Head of caudate nucleus (tissue), 42 donors: ENCODE measurements around the gene SERINC5.
A peak's percentile ranks its signal among the peaks of the same experiment; 100 is the strongest.
"Not testable (repeated sequence)": the region's sequence is repeated elsewhere in the genome, so short reads cannot be mapped to it uniquely, and the experiment has no call there.

Experiments used
- DNase-seq, 42 donors: peaks; one replicate each; pipeline versions ENCODE4 v3.0.0 to v3.0.0-alpha.2; 2020 to 2021; ENCODE audit warnings: mixed read lengths in 7 of 42
- intact Hi-C: fragments of 100-400 bp; cut with DNase I; formaldehyde crosslinking; loops from one replicate; pipeline ENCODE4 v1.15.0; 2022

SERINC5 gene

DNA sequence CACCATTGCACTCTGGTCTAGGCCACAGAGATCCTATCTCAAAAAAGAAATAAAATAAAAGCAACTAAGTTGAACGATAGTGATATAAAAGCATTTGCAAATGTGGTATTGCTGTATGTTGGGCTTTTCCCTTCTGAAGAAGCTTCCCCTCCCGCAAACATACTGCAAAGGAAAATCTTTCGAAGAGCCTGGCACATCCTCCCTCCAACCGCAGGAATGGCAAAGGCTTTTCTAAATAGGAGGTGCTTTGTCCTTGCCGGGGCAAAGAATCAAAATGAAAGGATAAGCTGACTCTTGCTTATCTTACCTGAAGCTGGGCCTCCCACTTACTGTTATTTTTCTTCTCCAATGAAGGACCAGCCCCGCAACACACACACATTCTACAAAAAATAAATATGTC, 45.8 kb downstream of the SERINC5 start:
- no peak for DNase-seq
- intact Hi-C loops, result no loop called here

DNA sequence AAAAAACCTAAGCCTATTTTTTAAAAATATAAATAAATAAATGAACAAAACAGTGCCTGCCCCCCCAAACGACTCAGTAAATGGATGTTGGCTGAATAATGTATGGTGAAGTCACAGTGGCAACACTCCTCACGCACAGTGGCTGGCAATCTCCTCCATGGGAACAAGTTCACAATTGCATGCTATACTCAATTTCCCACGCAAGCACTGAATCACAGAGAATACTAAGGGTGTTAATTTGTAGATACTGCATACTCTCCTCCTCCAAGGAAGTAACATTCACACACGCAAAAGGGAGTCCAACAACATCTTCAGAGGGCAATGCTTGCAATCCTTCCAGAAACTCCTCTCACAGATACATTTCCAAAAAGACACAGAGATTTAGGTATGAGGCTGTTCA, 47.5 kb downstream of the SERINC5 start:
- DNase-seq, result peak in 26 of 42 donors; percentile 24 to 80 (median 44)
- intact Hi-C loops, result no loop called here

DNA sequence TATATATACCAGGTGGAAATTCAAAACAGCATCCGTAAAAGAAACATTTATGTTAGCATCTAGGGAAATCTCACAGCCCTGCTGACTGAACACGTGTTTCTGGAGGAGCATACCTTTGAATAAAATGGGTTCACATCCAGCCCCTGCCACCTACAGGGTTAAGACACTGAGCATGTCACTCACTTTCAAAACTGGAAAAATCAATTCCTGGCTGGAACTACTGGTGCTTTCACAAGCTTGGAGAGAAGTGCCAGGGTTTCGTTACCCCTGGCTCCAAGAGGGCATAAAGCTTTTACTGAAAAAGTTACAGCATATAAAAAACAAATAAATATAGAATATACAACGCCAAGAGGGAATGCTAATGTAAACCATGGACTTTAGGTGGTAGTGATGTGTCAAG, 48.0 kb downstream of the SERINC5 start:
- intact Hi-C loops, result no loop called here

DNA sequence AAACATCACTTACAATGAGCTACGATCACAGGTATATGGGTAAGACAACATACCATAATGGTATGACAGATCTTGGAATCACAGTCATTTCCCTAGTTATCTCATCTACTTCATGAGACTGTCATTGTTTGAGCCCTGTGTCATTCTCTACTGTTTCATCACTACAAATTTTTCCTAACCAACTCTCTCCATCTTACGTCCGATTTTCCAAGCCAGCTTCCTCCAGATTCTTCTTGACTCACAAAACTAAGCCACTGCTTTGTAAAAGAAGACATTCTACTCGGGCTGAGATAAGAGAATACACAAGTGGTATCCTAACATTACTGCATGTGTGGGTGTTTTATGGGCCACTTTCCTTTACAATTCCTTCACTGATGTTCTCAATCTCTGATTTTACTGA, 49.6 kb downstream of the SERINC5 start:
- no peak for DNase-seq
- intact Hi-C loops, result no loop called here

More for the DNA sequence above, 48.0 kb downstream of the SERINC5 start:
- DNase-seq, result peak in 6 of 42 donors; percentile 28 to 51 (median 42)

DNA sequence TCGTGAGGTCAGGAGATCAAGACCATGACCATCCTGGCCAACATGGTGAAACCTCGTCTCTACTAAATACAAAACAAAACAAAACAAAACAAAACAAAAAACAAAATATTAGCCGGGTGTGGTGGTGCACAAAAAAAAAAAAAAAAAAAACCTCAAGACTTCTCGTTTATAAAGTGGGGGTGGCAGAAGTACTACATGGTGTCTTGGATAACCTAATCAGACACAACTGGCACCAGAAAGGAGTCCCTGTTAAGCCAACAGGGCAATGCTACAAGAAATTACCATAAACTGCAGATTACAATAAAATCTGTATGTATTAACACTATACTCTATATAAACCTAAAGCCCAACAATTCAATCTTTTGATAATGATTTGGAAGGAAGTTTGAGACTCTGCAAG, 50.0 kb downstream of the SERINC5 start:
- DNase-seq, result no peak
- intact Hi-C loops, result no loop called here

DNA sequence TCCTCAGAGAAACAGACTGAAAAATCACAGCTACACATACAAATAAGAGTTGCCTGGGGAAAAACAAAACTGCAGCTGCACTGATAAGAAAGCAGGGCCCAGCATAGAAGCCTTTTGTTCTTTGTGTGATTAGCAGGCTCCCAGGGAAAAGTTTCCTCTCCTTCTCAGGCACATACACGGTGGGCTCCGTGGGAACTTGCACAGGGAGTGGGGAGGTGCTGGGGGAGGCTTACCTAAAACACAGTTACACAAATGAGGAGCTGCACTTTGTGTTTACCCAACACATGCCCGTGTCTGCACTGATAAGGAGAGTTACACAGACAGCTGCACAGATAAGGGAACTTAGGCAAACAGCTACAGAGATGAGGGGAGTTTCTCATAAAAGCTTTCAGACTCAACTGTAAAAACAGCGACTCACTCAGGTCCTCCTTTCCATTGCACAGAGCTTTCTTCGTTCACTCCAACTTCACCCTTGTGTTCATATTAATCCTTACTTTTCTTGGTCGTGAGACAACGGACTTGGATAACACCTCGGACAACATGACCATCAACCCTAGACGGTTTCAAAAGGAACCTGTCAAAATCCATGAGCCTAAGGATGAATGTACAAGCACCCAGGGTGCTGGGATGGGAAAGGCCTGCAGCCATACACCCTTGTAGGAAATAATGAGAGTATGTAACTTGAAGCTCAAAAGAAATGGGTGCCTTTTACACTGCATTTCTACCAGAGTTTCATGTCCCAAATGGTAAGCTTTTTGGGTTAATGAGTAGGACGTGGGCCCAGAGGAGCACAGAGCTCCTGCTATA, 50.8 kb downstream of the SERINC5 start:
- peak in 13 of 42 donors; percentile 23 to 71 (median 51) for DNase-seq

DNA sequence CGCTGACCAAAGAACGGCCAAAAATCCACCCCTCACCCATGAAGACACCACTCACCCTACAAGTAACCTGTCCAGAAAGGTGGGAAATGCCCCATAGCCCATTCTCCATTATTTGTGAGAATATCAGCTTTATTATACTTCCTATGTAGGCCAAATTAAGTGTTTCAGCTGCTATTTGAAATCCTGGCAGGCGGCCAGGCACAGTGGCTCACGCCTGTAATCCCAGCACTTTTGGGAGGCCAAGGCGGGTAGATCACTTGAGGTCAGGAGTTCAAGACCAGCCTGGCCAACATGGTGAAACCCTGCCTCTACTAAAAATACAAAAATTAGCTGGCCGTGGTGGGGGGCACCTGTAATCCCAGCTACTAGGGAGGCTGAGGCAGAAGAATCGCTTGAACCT, 54.1 kb downstream of the SERINC5 start:
- intact Hi-C loops, DNase-seq: not testable (repeated sequence)

More for the DNA sequence above, 50.8 kb downstream of the SERINC5 start:
- intact Hi-C loops, result no loop called here

DNA sequence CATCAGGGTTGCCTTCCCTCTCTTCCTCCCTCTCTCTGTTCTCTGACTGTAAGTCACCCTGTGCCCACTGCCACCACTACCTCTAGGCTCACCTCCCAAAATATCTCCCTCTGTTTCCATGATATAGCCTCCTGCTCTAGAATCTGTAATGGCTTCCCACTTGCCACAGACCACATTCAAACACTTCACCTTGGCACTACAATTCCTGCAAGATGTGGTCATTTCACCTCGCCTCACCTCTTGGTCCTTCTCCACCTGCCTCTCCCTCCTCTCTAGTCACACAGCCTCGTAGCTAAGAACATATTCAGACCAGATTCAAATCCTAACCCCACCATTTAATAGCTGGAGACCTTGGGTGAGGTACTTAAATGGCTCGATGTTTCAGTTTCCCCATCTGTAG, 56.9 kb downstream of the SERINC5 start:
- intact Hi-C loops, result no loop called here
- DNase-seq, result no peak

DNA sequence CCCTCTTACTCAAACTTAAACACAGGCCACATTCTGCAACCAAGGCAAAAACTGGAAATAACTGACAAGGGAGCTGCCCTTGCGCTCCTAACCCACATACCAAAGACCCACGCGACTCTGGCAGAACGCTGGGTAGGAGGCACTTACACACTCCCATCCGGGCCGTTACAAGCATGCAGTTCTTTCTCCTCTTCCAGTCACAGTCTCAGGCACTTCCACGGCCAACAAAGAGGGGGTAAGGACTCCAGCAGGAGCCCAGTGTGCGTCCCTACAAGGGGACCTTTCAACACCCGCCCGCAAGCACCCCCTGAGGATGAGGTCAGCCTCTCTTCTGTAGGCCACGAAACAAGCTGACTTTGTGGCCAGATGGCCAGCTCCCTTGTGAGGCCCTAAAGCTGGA, 57.4 kb downstream of the SERINC5 start:
- DNase-seq, result peak; percentile 68 to 95 (median 89)
- intact Hi-C loops, result no loop called here

DNA sequence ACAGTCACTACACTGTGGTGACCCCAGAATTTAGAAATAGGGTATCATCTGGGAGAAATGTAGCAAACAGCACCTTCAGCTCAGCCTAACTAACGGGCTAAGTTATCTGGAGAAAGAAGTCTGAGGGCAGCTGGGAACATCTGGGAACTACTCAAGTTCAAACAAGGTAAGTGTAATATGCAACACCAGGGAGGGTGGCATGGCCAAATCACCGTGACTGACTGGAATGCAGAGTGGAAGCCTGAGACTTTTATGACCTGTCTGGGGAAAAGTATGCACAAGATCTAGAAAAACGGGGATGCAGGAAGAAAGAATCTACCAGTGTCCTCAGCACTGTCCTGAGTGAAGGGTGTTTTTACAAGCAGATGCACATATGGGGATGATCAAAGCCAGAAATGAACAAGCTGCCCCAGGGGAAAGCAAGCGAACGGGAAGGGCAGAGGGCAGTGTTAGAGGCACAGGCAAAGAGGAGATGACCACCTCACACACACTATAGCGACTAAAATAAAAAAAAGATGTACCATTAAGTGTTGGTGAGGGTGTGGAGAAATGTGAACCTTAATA, 59.9 kb downstream of the SERINC5 start:
- DNase-seq, result no peak
- intact Hi-C loops, result no loop called here

DNA sequence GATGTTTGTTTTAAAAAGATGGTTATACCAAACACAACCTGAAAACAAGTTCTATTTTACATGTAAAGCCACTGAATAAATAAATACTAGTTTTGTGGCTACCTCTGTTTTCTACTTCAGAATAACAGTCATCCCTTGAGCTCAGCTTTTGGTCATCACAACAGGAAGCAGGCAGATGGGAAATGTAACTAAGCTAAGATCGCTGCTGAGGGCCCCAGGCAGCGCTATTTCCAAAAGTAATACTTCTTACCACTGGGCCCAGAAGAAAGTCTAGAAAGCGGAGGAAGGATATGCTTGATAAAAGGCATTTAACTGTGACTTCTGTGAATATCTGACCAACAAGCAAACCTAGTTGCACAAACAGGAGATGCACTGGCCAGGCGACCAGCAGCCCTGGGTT, 61.4 kb downstream of the SERINC5 start:
- no peak for DNase-seq
- intact Hi-C loops, result loop anchor here (5.0 kb wide), 1 partner anchor 63 kb away; the partner anchor contains the start of gene SERINC5

DNA sequence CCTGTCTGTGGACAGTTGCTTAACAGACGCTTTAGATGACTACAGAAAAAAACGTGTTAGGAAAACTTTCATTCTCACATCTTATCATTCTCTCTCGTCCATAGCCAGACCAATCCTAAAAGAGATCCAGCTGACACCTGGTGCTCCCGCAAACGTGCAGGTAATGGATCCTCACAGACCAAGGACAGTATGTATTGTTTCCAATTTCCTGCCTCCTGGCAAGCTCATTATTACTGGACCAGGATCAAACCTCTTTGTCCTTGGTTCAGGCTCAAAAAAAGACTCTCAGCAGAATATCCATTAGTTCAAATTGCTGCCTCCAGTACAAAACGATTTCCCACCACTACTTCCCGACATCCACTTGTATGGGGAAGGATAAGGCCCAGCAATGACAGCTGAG, 62.4 kb downstream of the SERINC5 start:
- DNase-seq, result no peak
- intact Hi-C loops, result loop anchor here (5.0 kb wide), 1 partner anchor 64 kb away; the partner anchor contains the start of gene SERINC5

DNA sequence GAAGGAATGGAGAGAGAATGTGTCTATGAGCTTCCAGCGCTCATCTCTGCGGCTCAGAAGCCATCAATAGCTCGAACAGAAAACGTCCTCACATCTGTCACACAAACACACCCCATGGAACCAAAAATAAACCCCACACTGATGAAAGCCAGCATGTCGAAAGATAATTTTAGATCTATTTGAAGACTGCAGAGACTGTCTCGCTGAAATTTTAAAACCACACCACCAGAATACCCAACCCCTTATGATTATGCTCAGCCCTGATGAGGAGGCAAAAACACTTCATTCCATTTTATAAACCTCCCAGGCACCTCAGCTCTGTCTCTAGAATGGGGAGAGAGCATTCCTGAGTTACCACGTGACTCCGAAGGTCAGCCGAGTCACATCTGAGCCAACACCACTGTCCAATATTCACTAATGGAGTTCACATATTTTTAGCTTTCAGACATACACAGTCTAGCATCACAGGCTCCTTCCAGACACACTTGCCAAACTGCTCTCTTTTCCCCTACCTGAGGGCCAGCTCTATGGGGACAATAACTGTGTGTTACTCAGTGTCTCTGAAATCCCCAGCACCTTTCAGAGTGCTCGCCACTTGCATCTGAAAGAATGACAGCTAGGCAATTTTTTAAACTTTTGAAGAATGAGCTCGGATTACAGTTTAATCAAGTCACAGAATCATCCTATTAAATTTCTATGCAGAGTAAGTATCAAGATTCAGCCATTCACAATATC, 63.2 kb downstream of the SERINC5 start:
- DNase-seq, result peak in 17 of 42 donors; percentile 25 to 81 (median 41)
- intact Hi-C loops, result loop anchor here (5.0 kb wide), 1 partner anchor 65 kb away; the partner anchor contains the start of gene SERINC5

DNA sequence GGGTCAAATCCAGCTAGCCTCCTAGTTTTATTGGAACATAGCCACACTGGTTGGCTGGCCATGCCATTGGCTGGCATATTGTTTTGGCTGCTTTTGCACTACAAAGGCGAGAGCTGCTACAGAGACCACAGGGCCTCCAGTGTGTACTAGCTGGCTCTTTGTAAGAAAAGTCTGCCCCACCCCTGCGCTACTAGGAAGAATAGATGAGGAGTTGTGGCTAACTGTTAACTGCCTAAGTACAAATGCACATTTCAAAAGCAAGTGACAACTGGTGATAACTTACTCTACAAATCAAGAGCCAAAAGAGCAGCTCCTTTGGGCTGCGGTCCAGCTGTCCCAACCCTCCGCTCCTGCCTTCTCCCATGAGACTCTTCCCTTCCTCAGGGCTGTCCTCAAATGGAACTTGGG, 63.9 kb downstream of the SERINC5 start:
- intact Hi-C loops, result loop anchor here (5.0 kb wide), 1 partner anchor 65 kb away; the partner anchor contains the start of gene SERINC5
- DNase-seq, result peak; percentile 20 to 84 (median 65)

DNA sequence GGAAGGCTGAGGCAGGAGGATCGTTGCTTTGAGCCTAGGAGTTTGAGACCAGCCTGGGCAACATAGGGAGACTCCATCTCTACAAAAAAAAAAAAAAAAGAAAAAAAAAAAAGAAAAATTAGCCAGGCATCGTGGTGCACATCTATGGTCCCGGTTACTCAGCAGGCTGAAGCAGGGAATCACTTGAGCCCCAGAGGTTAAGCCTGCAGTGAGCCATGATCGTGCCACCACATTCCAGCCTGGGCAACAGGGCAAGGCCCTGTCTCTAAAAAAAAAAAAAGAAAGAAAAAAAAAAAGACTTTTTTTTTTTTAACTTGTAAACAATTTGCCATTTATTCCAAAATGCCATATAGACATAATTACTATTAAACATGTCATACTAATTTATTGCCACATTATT, 64.5 kb downstream of the SERINC5 start:
- no peak for DNase-seq
- intact Hi-C loops, result loop anchor here (5.0 kb wide), 1 partner anchor 66 kb away; the partner anchor contains the start of gene SERINC5

DNA sequence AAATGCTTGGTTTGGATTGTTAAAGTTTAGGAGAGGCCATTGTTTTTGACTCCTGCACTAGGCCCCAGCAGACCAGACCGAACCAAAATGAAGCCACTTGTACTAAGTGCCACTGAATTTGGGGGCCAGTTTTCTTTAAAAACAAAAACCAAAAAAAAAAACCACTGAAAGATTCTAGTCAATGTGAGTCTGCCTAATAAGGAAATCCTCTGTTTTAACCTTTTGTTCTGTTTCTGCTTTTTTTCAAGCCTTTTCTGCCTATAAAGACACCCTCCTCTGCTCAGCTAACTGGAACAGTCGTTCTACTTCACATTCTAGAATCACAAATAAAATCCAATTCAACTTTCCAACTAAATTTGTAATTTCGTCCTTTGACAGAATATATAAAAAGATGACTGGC, 64.9 kb downstream of the SERINC5 start:
- intact Hi-C loops, result loop anchor here (5.0 kb wide), 1 partner anchor 66 kb away; the partner anchor contains the start of gene SERINC5

DNA sequence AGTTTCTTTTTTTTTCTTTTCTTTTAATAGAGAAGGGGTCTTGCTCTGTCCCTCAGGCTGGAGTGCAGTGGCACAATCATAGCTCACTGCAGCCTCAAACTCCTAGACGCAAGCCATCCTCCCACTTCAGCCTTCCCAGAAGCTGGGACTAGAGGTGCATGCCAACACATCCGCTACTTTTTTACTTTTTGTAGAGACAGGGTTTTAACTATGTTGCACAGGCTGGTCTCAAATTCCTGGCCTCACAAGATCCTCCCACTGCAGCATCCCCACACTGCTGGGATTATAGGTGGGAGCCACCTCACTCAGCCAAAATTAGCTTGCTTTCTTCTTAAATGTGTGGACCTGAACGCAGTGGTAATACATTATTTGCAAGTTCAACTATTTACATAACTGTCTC, 66.1 kb downstream of the SERINC5 start:
- no peak for DNase-seq
- intact Hi-C loops, result loop anchor here (5.0 kb wide), 1 partner anchor 68 kb away; the partner anchor contains the start of gene SERINC5

More for the DNA sequence above, 64.9 kb downstream of the SERINC5 start:
- no peak for DNase-seq

DNA sequence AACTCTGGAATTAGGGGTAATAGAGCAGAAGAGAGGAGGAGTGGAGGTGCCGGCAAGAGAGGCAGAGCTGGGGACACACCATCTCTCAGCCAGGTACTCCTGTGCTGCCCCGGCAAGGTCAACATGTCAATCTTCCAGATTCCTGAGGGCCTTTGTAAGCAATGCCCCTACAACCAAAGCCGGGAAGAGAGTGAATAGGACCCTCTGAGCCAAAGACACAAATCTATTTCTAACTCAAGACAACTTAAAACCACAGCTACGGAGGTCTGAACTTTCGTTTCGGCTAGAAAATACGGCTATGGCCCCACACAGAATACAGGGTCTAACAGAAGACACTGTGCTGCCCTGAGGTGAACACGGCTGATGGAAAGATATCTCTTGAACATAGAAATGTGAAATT, 66.6 kb downstream of the SERINC5 start:
- intact Hi-C loops, result no loop called here

DNA sequence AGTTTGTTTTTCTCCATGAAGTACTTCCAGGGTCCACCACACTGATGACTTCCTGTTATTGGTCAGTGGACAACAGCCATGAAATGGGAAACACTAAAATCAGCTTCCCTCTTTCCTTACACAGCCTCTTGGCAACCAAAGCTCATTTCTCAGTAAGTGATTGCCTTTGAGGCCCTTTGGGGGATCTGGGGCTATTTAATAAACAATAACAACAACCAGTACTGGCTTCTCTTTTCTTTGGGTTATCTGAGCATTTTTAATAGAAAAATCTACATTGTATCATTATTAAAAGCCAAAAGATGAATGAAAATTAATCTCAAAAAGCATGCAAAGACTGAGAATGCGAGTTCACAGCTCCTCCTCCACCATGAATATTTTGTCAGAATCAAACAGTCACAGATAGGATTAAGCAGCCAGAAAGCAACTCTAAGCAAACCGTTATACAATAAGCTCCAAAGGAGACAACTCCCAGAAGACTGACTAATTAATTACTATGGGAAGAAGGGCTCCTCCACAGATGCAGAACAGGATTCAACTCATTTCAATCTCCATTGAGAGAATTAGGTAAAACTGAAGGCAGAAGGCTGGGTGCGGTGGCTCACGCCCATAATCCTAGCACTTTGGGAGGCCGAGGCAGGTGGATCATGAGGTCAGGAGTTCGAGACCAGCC, 68.3 kb downstream of the SERINC5 start:
- no peak for DNase-seq
- intact Hi-C loops, result no loop called here

More for the DNA sequence above, 66.6 kb downstream of the SERINC5 start:
- DNase-seq, result no peak
